DMS 273 treated with DMSO at 0.1 percent for 48 hours (cell line): ENCODE results near the gene FOXP4.

Experiments used
- DNase-seq: peaks from one replicate; lab custom pipeline; 2025; lab: John Stamatoyannopoulos, UW

Gene FOXP4

DNA sequence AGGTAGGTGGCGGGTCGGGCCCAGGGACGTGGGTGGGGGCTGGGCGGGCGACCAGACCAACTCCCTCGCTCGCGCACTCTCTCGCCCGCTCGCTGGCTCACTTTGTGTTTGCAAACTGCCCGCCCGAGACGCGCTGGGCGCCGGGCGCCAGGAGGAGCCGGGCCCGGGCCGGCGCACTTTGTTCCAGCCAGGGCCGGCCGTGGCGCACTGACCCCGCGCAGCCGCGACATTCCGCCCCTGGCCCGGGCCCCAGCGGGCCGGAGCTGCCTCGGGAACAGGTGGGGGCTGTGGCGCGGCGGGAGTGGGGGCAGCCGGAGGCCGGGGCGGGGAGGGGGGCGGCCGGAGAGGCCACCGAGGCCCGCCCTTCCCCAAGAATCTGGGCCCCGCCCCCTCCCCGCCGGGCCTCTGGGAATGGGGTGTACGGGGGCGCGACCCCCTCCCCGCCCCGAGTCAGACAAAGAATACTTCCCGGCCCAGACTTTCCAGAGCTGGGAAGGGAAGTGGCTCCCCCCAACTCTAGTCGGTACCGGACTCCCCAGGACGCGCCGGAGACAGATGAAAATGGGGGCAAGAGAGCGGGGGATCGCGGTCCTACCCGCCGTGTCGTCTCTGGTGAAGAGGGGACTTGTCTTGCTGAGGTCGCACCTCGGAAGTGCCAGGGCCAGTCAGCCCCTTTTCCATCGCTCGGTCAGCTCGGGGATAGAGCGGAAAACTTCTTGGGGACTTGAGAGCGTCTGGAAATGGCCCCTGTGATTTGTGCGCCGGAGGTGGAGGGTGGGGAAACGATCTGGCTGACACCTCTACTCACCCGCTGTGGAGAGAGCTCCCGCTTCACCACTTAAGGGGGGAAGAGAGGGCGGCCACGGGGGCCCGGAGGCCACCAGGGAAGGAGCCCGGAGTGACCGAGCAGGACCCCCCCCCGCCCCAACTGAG, 951 bp downstream of the FOXP4 start:
- DNase-seq: no peak

GRCh38 chr6:41547799-41548097, 1.6 kb downstream of the FOXP4 start:
- DNase-seq: no peak

DNA sequence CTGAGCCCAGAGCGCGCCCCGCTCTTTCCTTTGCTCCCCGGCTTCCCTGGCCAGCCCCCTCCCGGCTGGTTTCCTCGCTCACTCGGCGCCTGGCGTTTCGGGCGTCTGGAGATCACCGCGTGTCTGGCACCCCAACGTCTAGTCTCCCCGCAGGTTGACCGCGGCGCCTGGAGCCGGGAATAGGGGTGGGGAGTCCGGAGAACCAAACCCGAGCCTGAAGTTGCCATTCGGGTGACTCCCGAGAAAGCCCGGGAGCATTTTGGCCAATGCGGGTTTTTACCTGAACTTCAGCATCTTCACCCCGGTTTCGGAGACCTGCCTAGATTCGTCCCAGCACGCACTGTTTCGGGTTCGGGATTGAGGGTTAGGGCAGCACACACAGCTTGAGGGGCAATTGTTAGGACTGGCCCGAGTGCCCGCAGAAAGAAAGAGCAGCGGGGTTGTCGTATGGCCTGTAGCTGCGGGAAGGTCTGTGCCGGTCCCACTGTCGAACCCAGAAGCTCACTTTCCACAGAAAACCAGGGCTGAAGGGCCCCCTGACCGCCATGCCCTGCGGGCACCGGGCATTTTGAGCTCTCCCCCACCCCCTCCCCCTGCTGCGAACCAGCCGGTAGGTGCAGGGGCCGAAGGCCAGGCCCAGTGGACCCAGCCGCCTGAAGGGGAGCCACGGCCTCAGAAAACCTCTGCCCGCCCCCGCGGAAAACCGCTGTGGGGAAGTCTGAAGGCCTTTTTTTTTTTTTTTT, 2.1 kb downstream of the FOXP4 start:
- DNase-seq: no peak

DNA sequence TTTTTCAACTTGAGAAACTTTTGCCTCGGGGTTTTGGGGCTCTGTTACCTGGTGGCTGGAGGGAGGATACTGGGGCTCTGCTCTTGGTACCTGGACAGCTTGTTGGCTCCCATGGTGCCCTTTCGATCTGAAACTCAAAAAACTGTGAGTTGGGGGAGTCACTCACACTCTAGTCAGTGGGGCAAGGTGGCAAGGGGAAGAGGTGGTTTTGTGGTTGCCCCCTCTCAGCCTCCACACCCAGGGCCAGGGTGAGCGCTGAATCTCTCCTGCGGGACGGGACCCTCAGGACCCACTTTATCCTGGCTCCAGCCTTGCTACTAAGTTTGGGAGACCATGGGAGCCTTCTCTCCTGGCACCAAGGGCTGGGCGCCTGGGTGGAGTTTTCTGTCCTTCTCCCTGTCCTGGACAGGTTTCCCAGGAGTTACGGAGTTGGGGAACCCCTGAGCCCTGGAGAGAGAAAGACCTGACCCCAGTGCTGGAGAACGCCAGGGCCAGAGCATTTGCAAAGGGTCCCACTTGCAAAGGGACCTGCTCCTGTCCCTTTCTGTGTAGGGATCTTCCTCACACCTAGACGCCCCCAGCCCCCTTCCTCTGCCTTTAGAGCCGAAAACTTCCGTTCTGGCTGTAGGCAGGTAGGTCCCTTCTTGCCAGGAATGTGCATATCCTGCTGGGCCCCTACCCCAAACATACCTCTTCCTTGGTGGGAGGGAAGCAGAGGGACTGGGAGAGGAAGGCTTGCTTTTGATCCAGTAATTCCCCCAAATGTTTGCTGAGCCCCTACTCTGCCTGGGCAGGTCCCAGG, 2.9 kb downstream of the FOXP4 start:
- no peak for DNase-seq

GRCh38 chr6:41549673-41550072, 3.5 kb downstream of the FOXP4 start:
- DNase-seq: no peak

- DNase-seq: no peak
Observed at GRCh38 chr6:41551086-41551700, 5.0 kb downstream of the FOXP4 start.

- no peak for DNase-seq
Observed at GRCh38 chr6:41551857-41552256, 5.7 kb downstream of the FOXP4 start.

DNA sequence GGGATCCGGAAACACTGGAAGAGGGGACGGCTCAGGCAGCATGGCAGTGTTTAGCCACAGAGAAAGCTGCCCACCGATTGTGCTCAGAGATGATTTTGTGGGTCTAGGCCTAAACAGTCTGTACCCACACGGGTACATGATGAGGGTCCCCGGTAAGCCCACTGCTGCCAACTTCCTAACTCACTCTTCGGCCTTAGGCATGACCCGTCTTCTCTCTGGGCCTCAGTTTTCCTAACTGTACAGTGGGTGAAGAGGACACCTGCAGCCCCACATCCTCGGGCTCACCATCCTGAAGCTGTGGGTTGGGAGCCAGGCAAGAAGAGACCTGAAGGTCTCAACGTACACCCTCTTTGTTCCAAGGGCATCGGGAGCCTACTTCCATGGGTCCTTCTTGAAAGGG, 6.5 kb downstream of the FOXP4 start:
- no peak for DNase-seq

- DNase-seq: no peak
Observed at GRCh38 chr6:41553405-41553999, 7.3 kb downstream of the FOXP4 start.

- DNase-seq: no peak
Observed at GRCh38 chr6:41555326-41556300, 9.4 kb downstream of the FOXP4 start.

- DNase-seq: no peak
Observed at GRCh38 chr6:41557335-41557734, 11.2 kb downstream of the FOXP4 start.

GRCh38 chr6:41558033-41558807, 12.0 kb downstream of the FOXP4 start:
- DNase-seq: no peak

GRCh38 chr6:41559655-41560427, 13.7 kb downstream of the FOXP4 start:
- no peak for DNase-seq

- no peak for DNase-seq
Observed at GRCh38 chr6:41560431-41561192, 14.4 kb downstream of the FOXP4 start.

- DNase-seq: no peak
Observed at GRCh38 chr6:41561416-41561815, 15.2 kb downstream of the FOXP4 start.

GRCh38 chr6:41561931-41562911, 16.0 kb downstream of the FOXP4 start:
- DNase-seq: no peak
